Fibroblast of lung (primary cell): ENCODE data around the gene CAPN13.

Experiments
- CTCF ChIP-seq, 2 donors: IDR thresholded peaks in 1 of 2; conservative IDR thresholded peaks in 1 of 2; 1 replicate in 1 of 2; 2 replicates in 1 of 2; pipeline ENCODE4 v1.5.1; 2011 to 2012; ENCODE audit warnings: low read length in 2 of 2, control low read depth in 1 of 2, inconsistent platforms in 1 of 2, low read depth in 1 of 2, mild to moderate bottlenecking in 1 of 2
- EZH2 ChIP-seq: IDR thresholded peaks from 2 replicates; pipeline ENCODE4 v1.5.1; 2012; ENCODE audit warnings: low read length, control low read depth, mild to moderate bottlenecking; ENCODE audit errors: missing control alignments

DNA sequence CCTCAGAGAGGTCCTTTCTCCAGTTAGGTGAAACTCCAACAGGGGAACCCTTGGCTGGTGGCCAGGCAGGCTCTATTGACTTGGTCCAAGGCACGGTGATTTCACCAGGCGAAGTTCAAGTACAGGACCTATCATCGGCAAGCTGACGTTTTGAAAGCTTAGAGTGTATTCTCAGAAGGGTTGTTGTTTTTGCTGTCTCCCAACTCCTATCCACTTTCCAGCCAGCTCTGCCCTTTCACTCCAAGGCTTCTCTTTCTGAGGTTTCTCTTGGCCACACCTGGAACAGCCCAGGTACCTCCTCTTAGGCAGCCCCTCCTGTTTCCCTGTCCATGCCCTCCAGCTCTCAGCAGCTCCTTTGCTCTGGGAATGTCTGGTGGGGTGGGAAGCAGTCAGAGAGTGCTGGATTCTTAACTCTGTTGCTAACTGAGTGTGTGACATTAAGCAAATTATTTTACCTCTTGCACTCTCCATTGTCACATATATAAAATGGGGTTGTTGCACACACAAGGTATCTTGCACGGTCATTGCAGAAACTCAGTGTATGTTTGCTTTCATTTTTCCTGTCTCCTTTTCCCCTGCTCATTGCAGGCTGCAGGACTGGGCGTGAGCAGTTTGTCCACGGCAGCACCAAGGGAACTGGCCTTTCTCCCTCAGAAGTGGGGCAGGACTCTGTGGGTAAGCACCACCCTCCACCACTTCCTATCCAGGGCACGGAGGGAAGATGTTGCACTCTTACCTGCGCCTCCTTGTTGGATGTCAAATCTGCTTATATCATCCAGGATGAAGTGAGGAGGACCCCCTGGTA, 30.2 kb downstream of the CAPN13 start:
- no peak for TF ChIP-seq CTCF (conservative IDR thresholded peaks at IDR 0.05 in 1 of 2, IDR thresholded peaks at IDR 0.05 in 1 of 2; ENCODE audit: low read depth in 1 of 2, low read length in 2 of 2)
- TF ChIP-seq EZH2: no peak
